Neural progenitor cell (in vitro differentiated cells): ENCODE data around the gene KPNA1.

Experiments used
- EZH2 ChIP-seq: fragments of 200-600 bp; sonication (generic); IDR thresholded peaks from 2 replicates; pipeline ENCODE4 v1.6.1; 2017; ENCODE audit warnings: antibody characterized with exemption, mild to moderate bottlenecking, moderate library complexity
- TF ChIP-seq, protein P1 (sequence below): fragments of 200-600 bp; sonication (generic); IDR thresholded peaks from 2 replicates; pipeline ENCODE4 v1.5.1; 2017; ENCODE audit warnings: antibody characterized with exemption, mild to moderate bottlenecking

GRCh38 chr3:122456074-122456473 lies 58.7 kb downstream of the KPNA1 start:
- TF ChIP-seq, protein P1, sequence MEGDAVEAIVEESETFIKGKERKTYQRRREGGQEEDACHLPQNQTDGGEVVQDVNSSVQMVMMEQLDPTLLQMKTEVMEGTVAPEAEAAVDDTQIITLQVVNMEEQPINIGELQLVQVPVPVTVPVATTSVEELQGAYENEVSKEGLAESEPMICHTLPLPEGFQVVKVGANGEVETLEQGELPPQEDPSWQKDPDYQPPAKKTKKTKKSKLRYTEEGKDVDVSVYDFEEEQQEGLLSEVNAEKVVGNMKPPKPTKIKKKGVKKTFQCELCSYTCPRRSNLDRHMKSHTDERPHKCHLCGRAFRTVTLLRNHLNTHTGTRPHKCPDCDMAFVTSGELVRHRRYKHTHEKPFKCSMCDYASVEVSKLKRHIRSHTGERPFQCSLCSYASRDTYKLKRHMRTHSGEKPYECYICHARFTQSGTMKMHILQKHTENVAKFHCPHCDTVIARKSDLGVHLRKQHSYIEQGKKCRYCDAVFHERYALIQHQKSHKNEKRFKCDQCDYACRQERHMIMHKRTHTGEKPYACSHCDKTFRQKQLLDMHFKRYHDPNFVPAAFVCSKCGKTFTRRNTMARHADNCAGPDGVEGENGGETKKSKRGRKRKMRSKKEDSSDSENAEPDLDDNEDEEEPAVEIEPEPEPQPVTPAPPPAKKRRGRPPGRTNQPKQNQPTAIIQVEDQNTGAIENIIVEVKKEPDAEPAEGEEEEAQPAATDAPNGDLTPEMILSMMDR = no peak
- TF ChIP-seq EZH2 = no peak
